NCI-H345 treated with DMSO at 0.1 percent for 48 hours (cell line): Measurements from ENCODE around the gene TNFRSF13B.
"Not testable (repeated sequence)": the region's sequence is repeated elsewhere in the genome, so short reads cannot be mapped to it uniquely, and the experiment has no call there.

Experiments
- DNase-seq: peaks from one replicate; lab custom pipeline; 2025; ENCODE audit not compliant: unreplicated experiment; lab: John Stamatoyannopoulos, UW

The TNFRSF13B gene

GRCh38 chr17:16927641-16928321, 44.1 kb downstream of the TNFRSF13B start:
- DNase-seq: no peak

DNA sequence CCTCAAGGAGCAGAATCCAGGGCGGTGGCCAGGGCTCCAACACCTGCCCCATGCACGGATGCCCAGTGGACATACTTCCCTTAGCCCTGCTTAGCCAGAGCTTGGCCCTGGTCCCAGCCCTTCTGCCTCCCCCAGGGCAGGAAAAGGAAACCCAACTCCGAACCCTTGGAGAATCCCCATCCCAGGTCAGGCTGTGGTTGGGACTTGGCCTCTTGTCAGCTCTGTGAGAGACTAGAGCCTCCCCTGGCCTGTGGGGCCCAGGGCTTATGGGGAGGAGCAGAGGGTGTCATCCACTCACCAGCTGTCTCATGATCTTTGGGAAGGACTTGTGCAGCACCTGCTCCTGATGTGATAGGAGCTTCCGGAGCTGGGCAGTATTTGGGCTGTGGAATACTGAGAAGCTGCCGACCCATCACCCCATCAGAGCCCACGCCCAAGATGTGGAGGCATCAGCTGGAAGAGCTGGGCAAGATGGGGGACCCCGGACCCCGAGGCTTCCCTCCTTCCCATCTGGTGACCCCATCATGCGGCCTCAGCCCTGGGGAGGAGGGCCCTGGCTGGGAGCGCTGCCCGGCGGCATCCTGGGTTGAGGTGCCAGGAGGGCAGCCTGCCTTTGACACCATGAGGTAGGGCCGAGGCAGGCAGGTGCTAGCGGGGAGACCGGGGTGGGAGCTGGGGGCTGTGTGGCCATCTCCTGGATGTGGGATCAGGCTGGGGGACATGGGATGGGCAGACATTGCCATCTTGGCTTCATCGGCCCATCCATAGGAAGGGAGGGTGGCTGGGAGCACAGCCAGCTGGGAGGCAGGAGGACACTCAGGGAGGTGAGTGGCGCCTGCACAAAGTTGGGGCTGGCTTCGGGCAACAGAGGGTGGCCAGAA, 45.1 kb downstream of the TNFRSF13B start:
- no peak for DNase-seq

- DNase-seq: no peak
Observed at GRCh38 chr17:16926061-16926511, 45.8 kb downstream of the TNFRSF13B start.

- DNase-seq: no peak
Observed at GRCh38 chr17:16925461-16926060, 46.4 kb downstream of the TNFRSF13B start.

DNA sequence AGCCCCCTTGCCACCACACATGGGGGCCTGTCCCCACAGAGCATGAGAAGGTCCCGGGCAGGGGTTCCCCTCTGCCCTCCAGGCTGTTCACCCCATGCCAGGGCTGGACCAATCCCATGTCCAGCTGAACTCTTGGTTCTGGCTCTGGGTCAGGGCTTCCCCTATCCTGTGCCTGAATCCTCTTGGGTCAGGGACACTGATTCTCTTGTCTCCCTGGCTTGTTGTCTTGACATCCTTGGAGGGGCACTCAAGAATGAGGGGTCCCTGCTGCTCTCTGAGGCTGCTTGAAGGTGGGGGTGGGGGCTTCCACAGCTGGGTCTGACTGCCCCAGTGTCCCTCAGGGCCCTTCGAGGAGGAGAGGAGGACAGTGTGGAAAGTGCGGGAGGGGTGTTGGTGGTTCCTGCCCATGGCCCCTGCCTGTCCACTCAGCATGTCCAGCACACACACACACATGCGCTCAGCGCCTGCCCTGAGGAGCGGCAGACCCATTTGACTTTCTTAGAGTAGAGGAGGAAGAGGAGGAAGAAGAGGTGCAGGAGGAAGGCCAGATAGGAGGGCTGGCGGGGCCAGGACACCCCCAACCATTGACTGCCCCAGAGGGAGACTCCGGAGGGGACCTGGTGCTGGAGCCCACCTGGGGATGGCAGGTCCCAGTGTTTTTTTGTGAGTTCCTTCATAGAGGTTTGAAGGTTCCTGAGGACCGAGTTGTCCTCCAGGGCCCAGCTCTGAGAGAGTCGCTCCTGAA, 47.0 kb downstream of the TNFRSF13B start:
- no peak for DNase-seq

GRCh38 chr17:16923904-16924695, 47.8 kb downstream of the TNFRSF13B start:
- DNase-seq: no peak

GRCh38 chr17:16923097-16923903, 48.6 kb downstream of the TNFRSF13B start:
- no peak for DNase-seq

- DNase-seq: no peak
Observed at GRCh38 chr17:16922386-16923096, 49.4 kb downstream of the TNFRSF13B start.

DNA sequence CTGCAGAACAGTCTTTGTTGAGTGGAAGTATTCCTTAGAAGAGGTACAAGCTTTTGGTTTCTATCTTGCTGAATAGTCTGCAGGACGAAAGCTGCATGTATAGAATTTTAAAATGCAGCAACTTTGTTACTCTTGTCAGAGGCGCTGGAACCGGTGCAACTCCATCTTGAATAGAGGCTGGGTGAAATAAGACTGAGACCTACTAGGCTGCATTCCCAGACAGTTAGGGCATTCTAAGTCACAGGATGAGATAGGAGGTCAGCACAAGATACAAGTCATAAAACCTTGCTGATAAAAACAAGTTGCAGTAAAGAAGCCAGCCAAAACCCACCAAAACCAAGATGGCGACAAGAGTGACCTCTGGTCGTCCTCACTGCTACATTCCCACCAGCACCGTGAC, 50.5 kb downstream of the TNFRSF13B start:
- DNase-seq: not testable (repeated sequence)

DNA sequence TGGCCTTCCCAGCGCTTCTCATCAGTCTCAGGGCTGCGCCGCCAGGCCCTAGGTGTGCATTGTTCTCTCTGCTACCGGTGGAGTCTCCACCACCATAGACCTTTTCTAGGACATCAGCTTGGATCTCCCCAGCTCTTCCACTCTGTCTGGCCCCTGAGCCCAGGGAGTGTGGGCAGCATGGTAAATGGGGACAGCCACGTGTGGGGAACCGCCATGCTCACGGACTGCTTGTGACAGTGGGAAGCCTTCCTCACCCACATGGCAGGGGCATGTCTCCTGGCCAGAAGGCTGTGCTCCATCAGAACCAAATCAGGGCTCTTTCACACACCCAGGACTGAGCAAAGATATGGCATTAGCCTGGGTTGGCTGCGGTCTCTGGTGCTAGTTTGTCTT, 51.3 kb downstream of the TNFRSF13B start:
- DNase-seq: no peak

DNA sequence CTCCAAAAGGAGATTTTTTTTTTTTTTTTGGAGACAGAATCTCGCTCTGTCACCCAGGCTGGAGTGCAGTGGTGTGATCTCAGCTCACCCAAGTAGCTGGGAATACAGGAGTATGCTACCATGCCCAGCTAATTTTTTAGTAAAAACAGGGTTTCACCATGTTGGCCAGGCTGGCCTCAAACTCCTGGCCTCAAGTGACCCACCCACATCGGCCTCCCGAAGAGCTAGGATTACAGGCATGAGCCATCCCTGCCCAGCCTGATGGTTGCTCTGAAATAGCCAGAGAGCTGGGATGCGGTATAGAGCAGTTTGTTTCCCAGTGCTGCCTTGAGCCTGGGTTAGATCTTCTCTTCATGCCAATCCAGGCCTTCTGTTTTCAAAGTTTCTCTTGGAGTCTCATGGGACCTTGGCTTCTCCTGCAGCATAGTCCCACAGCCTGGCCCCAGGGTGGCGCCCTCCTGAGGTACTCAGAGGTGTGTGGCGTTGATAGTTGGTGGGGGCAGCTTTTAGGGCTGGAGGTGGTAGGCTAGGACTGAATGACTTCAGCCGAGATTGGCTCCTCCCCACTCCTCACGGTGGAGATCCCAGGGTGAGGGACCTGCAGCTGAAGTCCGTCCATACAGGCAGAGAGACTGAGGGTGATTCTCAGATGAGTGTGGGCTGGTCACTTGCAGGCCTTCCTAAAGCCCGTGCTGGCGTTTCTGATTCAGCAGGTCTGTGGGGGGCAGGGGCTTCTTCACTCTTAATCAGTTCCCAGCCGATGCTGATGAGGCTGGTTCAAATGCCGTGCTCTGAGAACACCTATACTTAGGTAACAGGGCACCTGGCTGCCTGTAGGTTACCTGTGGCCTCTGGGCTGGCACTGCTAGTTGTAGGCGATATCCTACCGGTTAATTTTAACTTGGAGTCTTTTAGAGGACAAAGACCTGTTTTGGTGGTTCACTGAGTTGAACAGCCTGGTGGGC, 52.0 kb downstream of the TNFRSF13B start:
- no peak for DNase-seq

GRCh38 chr17:16918443-16918842, 53.5 kb downstream of the TNFRSF13B start:
- no peak for DNase-seq

DNA sequence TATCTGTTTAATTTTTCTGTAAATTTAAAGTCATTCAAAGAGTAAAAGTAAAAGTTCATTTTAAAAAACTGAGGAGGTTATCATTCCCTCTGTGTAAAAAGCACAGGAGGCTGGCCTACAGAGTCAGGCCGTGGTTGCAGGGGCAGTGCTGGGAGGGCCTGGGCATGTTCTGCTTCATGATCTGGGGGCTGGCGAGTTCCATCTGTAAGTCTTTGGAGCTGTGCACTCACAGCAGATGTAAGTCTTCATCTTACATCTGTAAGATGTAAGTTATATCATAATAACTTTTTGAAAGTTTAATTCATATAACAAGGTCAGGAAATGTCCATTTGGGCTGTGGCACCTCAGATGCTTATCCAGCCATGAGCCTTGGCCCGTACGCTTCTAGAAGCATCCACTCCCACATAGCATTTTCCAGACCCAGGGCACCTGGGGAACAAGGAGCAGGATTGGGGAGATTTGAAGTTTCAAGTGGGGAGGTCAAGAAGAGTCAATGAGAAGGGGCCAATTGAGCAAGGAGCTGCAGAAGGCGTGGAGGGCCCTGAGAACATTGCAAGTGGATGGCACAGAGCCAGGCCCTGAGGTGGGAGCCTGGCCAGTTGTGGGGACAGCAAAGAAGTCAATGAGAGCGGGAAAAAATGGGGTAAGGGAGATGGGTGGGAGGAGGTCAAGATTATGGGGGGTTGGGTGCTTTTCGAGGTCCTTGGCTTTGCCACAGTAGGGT, 54.1 kb downstream of the TNFRSF13B start:
- DNase-seq: no peak

DNA sequence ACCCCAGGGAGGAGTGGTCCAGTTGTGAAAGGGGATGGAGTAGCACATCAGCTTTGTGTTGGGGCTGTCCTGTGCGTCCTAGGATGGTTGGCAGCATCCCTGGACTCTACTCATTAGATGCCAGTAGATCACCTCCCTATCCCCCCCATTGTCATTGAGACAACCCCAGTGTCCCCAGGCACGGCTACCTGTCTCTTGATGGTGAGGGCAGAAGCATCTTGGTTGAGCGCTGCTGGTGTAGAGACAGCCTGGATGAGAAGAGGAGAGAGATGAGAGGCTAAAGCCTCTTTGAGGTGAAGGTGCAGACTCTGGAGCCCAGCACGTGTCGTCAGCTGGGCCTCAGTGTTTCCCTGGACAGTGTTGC, 55.4 kb downstream of the TNFRSF13B start:
- DNase-seq: no peak

DNA sequence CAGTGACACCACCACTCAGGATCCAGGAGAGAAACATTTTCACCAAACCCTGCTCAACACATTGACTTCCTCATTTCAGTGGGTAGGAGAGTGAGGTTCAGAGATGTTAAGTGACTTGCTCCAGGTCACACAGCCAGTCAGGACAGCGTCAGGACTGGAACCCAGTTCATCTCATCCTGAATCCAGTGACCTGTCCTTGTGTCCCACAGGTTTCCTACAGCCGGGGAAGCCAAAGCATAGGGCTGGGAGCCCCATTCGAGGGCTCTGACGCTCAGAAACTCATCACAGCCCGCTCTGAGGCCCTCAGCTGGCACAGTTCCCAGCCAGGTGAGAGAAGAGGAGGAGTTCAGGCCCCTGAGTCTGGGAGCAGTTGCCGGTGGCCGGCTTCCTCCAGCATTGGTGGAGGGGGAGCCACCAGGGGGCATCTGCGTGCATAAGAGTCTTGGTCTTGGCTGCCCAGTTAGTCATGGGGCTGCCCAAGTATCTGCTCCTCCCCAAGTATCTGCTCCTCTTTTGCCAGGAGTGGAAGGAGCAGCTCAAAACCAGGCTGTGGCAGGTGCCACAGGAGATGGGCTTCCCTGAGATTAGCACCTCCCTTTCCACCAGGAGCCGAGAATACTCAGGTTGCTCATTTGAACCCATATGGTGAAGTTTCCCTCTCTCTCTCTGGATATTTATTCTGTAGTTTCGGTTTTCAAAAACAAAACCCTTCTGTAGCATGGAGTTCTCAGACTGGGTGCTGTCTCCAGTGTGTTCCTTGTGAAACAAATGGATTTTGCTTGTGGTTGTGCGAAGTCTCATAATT, 56.0 kb downstream of the TNFRSF13B start:
- DNase-seq: peak; percentile 5

GRCh38 chr17:16913463-16913862, 58.5 kb downstream of the TNFRSF13B start:
- DNase-seq: no peak
